Chondrocyte (in vitro differentiated cells): Measurements from ENCODE around the gene MBD3L5. TPM values are rescaled to one million over a fixed set of nuclear protein-coding genes. Genes with fewer than 3 reads are reported as not detected.
"Not testable (repeated sequence)": the region's sequence is repeated elsewhere in the genome, so short reads cannot be mapped to it uniquely, and the experiment has no call there.

Experiments
- DNase-seq: peaks from one replicate; pipeline ENCODE4 v3.0.0; 2021; ENCODE audit warnings: mixed read lengths, low spot score
- H3K27ac Mint-ChIP-seq: one replicate; pipeline ENCODE4 v1.8.0; 2021; ENCODE audit warnings: mild to moderate bottlenecking, moderate library complexity, mixed read lengths; ENCODE audit not compliant: unreplicated experiment
- H3K27me3 Mint-ChIP-seq: 2 replicates; pipeline ENCODE4 v1.8.0; 2021; ENCODE audit warnings: low read depth, mixed read lengths
- H3K36me3 Mint-ChIP-seq: 2 replicates; pipeline ENCODE4 v1.8.0; 2021; ENCODE audit warnings: low read depth, mixed read lengths
- H3K4me1 Mint-ChIP-seq: 2 replicates; pipeline ENCODE4 v1.8.0; 2021; ENCODE audit warnings: low read depth, mild to moderate bottlenecking, mixed read lengths
- H3K4me3 Mint-ChIP-seq: one replicate; pipeline ENCODE4 v1.8.0; 2021; ENCODE audit warnings: mild to moderate bottlenecking, moderate library complexity, mixed read lengths; ENCODE audit not compliant: unreplicated experiment
- H3K9me3 Mint-ChIP-seq: 2 replicates; pipeline ENCODE4 v1.8.0; 2021; ENCODE audit warnings: low read depth, mixed read lengths
- CTCF ChIP-seq: fragments of 200-600 bp; sonication (generic); IDR thresholded peaks from 2 replicates; pipeline ENCODE4 v1.5.0; 2021; ENCODE audit warnings: antibody characterized with exemption, mild to moderate bottlenecking, moderate library complexity
- long read RNA-seq: library from polyadenylated mRNA; stranded (forward); transcript quantifications from one replicate; pipeline ENCODE4 v2.0.0, GENCODE V29; 2021
- total RNA-seq: library from RNA; stranded (reverse); gene quantifications from 3 replicates; pipeline ENCODE4 v1.2.1, GENCODE V29; 2021

Gene MBD3L5
- not detected in 3 replicates for total RNA-seq
- long read RNA-seq = 0 reads

GRCh38 chr19:7030278-7030677 lies at the start of gene MBD3L5:
MBD3L5 (plus strand) TSS chr19:7030578; CDS start chr19:7030612, 34 bp downstream.
- not testable (repeated sequence) for H3K4me1 Mint-ChIP-seq, H3K27me3 Mint-ChIP-seq

GRCh38 chr19:6983448-6983847 lies 46.9 kb upstream of the MBD3L5 start:
- DNase-seq = no peak
- H3K4me1 Mint-ChIP-seq = no peaks in the 10 kb centered on the region
- no peaks in the 10 kb centered on the region for H3K27me3 Mint-ChIP-seq
- peaks cover 35% of the 10 kb centered on the region for H3K9me3 Mint-ChIP-seq
- no peak overlapping the region for H3K4me3 Mint-ChIP-seq
- no peak for TF ChIP-seq CTCF
- no peak overlapping the region for H3K27ac Mint-ChIP-seq
- no peaks in the 10 kb centered on the region for H3K36me3 Mint-ChIP-seq

More at GRCh38 chr19:7030278-7030677, at the start of gene MBD3L5:
- H3K9me3 Mint-ChIP-seq, H3K36me3 Mint-ChIP-seq, DNase-seq, H3K27ac Mint-ChIP-seq, H3K4me3 Mint-ChIP-seq: not testable (repeated sequence)

- H3K4me1 Mint-ChIP-seq = no peaks in the 10 kb centered on the region
- H3K36me3 Mint-ChIP-seq = no peaks in the 10 kb centered on the region
- H3K27ac Mint-ChIP-seq = no peak overlapping the region
- peaks cover 28% of the 10 kb centered on the region for H3K9me3 Mint-ChIP-seq
- peaks cover 4% of the 10 kb centered on the region for H3K27me3 Mint-ChIP-seq
- no peak overlapping the region for H3K4me3 Mint-ChIP-seq
- DNase-seq = no peak
- no peak for TF ChIP-seq CTCF
Observed at GRCh38 chr19:6987850-6988249, 42.5 kb upstream of the MBD3L5 start.

GRCh38 chr19:6988257-6988656 lies 42.1 kb upstream of the MBD3L5 start:
- no peak for TF ChIP-seq CTCF
- Mint-ChIP-seq H3K36me3 (no peaks in the 10 kb centered on the region), H3K4me3 (no peak overlapping the region), H3K27me3 (peaks cover 4% of the 10 kb centered on the region), H3K9me3 (peaks cover 26% of the 10 kb centered on the region), H3K27ac (no peak overlapping the region), H3K4me1 (no peaks in the 10 kb centered on the region)
- no peak for DNase-seq

GRCh38 chr19:6995054-6995453 lies 35.3 kb upstream of the MBD3L5 start:
- no peak for DNase-seq
- Mint-ChIP-seq H3K9me3 (peaks cover 11% of the 10 kb centered on the region), H3K4me1 (no peaks in the 10 kb centered on the region), H3K27me3 (peaks cover 2% of the 10 kb centered on the region), H3K36me3 (no peaks in the 10 kb centered on the region), H3K4me3 (no peak overlapping the region), H3K27ac (peak overlapping the region; percentile 30)
- no peak for TF ChIP-seq CTCF

- Mint-ChIP-seq H3K27me3 (peaks cover 8% of the 10 kb centered on the region), H3K4me3 (no peak overlapping the region), H3K27ac (no peak overlapping the region), H3K4me1 (no peaks in the 10 kb centered on the region), H3K36me3 (no peaks in the 10 kb centered on the region), H3K9me3 (peaks cover 11% of the 10 kb centered on the region)
- no peak for DNase-seq
- TF ChIP-seq CTCF = no peak
Observed at GRCh38 chr19:6996810-6997209, 33.6 kb upstream of the MBD3L5 start.
